Epithelial cell of proximal tubule (primary cell): ENCODE results near the gene IFT122. TPM values are rescaled to one million over a fixed set of nuclear protein-coding genes. Genes with fewer than 3 reads are reported as not detected.
A peak's percentile ranks its signal among the peaks of the same experiment; 100 is the strongest.
"Not testable (repeated sequence)": the region's sequence is repeated elsewhere in the genome, so short reads cannot be mapped to it uniquely, and the experiment has no call there.

Experiments
- DNase-seq: peaks from one replicate; pipeline ENCODE4 v3.0.0-alpha.2; 2011; ENCODE audit warnings: low read depth
- H3K4me3 ChIP-seq: 2 replicates; pipeline ENCODE4 v1.5.1; 2011; ENCODE audit warnings: low read depth, mild to moderate bottlenecking, low read length
- CTCF ChIP-seq: conservative IDR thresholded peaks from 2 replicates; pipeline ENCODE4 v1.5.1; 2012; ENCODE audit warnings: low read depth, mild to moderate bottlenecking, low read length
- total RNA-seq: library from RNA; depleted of rRNA; stranded (reverse); fragments of >200 nt; gene quantifications from 2 replicates; pipeline ENCODE4 v1.2.3, GENCODE V29; 2015

Gene IFT122
- total RNA-seq, 1 donor from 2014 or later, result 15.2 TPM

- H3K4me3 ChIP-seq, result no peak overlapping the region
- TF ChIP-seq CTCF, result no peak
- DNase-seq, result no peak
Measured at GRCh38 chr3:129483870-129484269, 43.8 kb downstream of the IFT122 start.

DNA sequence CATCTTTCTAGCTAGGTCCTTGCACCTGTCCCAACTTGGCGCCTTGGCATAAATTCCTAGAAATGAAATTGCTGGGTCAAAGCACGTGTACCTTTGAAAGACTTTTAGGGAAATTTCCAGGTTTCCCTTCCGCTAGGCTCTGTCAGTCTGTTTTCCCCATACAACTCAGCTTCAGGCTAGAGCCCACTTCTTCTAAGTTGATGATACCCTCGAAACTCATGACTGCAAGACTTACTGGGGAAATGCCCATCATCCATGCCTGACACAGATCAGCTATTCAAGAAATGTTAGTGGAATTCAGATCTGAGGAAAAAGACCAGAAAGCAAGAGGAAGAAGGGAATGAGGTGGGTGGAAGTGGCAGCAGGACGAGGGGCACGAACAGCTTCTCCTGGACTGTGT is 45.1 kb downstream of the IFT122 start:
- DNase-seq, H3K4me3 ChIP-seq: not testable (repeated sequence)

DNA sequence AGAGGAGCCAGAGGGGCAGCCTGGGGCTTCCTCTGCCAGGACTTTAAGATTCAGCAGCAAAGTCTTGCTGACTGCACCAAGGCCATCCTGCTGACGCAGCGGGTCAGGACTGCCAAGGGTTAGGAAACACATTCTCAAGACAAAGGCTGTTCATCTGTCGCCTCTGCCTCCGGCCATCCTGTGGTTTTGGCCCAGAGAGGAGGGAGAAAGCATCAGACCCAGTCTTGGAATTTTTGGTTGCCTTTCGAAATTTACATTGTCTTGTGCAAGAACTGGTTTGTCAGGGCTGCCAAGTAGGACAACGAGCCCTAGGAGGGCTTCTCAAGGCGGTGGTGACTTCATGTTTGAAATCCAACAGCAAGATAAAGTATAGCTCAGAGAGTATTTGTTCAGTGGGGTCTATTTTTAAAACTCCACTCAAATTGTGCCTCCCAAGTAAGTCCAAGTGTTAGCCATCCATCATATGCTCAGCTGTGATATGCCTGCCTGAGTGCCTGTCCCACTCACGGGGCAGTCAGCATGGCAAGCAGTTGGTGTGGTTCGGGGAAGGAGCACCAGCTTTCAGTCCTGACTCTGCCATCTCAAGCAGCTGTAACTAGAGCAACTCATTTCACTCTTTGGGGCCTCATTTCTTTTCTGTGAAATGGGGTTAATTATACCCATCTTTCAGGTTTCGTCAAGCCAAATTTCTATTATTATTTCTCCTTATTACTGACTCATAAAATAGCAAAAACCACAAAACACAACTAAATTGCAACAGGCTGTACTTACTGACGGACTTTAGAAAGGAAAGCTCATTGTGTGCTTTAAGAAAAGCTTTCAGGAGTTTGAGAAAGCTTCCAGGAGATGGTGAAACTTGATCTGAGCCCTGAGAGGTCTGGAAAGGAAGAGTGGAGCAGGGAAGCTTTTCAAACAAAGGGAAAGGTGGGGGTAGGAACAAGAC is 46.0 kb downstream of the IFT122 start:
- no peak overlapping the region for H3K4me3 ChIP-seq
- DNase-seq, result no peak
- TF ChIP-seq CTCF, result no peak

- no peak overlapping the region for H3K4me3 ChIP-seq
- DNase-seq, result no peak
- TF ChIP-seq CTCF, result no peak
Measured at GRCh38 chr3:129486664-129487035, 46.6 kb downstream of the IFT122 start.

- no peak overlapping the region for H3K4me3 ChIP-seq
- no peak for TF ChIP-seq CTCF
- no peak for DNase-seq
Measured at GRCh38 chr3:129487183-129487867, 47.3 kb downstream of the IFT122 start.

- not testable (repeated sequence) for DNase-seq, H3K4me3 ChIP-seq
Measured at GRCh38 chr3:129487868-129488335, 47.9 kb downstream of the IFT122 start.

GRCh38 chr3:129489258-129489657 is 49.2 kb downstream of the IFT122 start:
- not testable (repeated sequence) for H3K4me3 ChIP-seq

GRCh38 chr3:129490273-129490675 is 50.2 kb downstream of the IFT122 start:
- H3K4me3 ChIP-seq, result no peak overlapping the region
- peak; percentile 97 for TF ChIP-seq CTCF
- peak; percentile 80 for DNase-seq

More at GRCh38 chr3:129489258-129489657, 49.2 kb downstream of the IFT122 start:
- not testable (repeated sequence) for DNase-seq

- DNase-seq, result not testable (repeated sequence)
Measured at GRCh38 chr3:129491077-129491476, 51.1 kb downstream of the IFT122 start.

More at GRCh38 chr3:129491077-129491476, 51.1 kb downstream of the IFT122 start:
- H3K4me3 ChIP-seq, result not testable (repeated sequence)
